Measurements from ENCODE around the gene DLGAP3.

Gene DLGAP3

GRCh38 chr1:34867415-34867814, 62.0 kb downstream of the DLGAP3 start:
- no peak overlapping the region for H3K4me3 ChIP-seq (ENCODE audit: low read depth, low read length)
- TF ChIP-seq CTCF (IDR thresholded peaks at IDR 0.05; ENCODE audit: insufficient read depth, low read depth, low read length, missing control alignments), result no peak
- DNase-seq (ENCODE audit: low read depth), result no peak

- peak overlapping the region; percentile 85 for H3K4me3 ChIP-seq (ENCODE audit: low read depth, low read length)
- no peak for TF ChIP-seq CTCF (IDR thresholded peaks at IDR 0.05; ENCODE audit: insufficient read depth, low read depth, low read length, missing control alignments)
- no peak for DNase-seq (ENCODE audit: low read depth)
Observed at GRCh38 chr1:34866762-34867109, 62.7 kb downstream of the DLGAP3 start.

- peak; percentile 93 for DNase-seq (ENCODE audit: low read depth)
- peak; percentile 93 for TF ChIP-seq CTCF (IDR thresholded peaks at IDR 0.05; ENCODE audit: insufficient read depth, low read depth, low read length, missing control alignments)
- peak overlapping the region; percentile 85 for H3K4me3 ChIP-seq (ENCODE audit: low read depth, low read length)
Observed at GRCh38 chr1:34865981-34866761, 63.3 kb downstream of the DLGAP3 start.

GRCh38 chr1:34865573-34865972, 63.9 kb downstream of the DLGAP3 start:
- no peak for TF ChIP-seq CTCF (IDR thresholded peaks at IDR 0.05; ENCODE audit: insufficient read depth, low read depth, low read length, missing control alignments)
- peak overlapping the region; percentile 85 for H3K4me3 ChIP-seq (ENCODE audit: low read depth, low read length)
- DNase-seq (ENCODE audit: low read depth), result no peak

DNA sequence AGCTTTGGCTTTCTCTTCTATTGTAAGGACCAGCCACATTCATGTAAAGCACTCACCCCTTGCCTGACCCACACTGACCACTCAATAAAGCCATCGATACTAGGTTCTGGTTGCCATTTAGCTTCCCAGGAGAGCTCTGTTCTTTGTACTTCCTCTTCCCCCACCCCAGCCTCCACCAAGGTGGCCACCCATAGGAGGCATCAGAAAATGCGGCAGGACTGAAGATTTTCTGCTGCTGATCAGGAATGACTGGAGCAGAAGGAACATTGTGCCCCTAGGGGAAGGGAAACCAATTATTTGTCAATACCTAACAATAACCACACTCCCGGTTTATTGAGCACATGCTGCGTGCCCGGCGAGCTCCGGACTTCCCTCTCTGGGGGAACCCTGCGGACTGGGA, 64.7 kb downstream of the DLGAP3 start:
- no peak for TF ChIP-seq CTCF (IDR thresholded peaks at IDR 0.05; ENCODE audit: insufficient read depth, low read depth, low read length, missing control alignments)
- DNase-seq (ENCODE audit: low read depth), result no peak
- no peak overlapping the region for H3K4me3 ChIP-seq (ENCODE audit: low read depth, low read length)

- H3K4me3 ChIP-seq (ENCODE audit: low read depth, low read length), result no peak overlapping the region
- DNase-seq (ENCODE audit: low read depth), result no peak
- TF ChIP-seq CTCF (IDR thresholded peaks at IDR 0.05; ENCODE audit: insufficient read depth, low read depth, low read length, missing control alignments), result no peak
Observed at GRCh38 chr1:34863501-34863900, 65.9 kb downstream of the DLGAP3 start.

Measured in GM12865 (cell line).